ENCODE measurements around the gene TNS4.
"Not testable (repeated sequence)": the region's sequence is repeated elsewhere in the genome, so short reads cannot be mapped to it uniquely, and the experiment has no call there.

TNS4 gene, protein sequence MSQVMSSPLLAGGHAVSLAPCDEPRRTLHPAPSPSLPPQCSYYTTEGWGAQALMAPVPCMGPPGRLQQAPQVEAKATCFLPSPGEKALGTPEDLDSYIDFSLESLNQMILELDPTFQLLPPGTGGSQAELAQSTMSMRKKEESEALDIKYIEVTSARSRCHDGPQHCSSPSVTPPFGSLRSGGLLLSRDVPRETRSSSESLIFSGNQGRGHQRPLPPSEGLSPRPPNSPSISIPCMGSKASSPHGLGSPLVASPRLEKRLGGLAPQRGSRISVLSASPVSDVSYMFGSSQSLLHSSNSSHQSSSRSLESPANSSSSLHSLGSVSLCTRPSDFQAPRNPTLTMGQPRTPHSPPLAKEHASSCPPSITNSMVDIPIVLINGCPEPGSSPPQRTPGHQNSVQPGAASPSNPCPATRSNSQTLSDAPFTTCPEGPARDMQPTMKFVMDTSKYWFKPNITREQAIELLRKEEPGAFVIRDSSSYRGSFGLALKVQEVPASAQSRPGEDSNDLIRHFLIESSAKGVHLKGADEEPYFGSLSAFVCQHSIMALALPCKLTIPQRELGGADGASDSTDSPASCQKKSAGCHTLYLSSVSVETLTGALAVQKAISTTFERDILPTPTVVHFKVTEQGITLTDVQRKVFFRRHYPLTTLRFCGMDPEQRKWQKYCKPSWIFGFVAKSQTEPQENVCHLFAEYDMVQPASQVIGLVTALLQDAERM

DNA sequence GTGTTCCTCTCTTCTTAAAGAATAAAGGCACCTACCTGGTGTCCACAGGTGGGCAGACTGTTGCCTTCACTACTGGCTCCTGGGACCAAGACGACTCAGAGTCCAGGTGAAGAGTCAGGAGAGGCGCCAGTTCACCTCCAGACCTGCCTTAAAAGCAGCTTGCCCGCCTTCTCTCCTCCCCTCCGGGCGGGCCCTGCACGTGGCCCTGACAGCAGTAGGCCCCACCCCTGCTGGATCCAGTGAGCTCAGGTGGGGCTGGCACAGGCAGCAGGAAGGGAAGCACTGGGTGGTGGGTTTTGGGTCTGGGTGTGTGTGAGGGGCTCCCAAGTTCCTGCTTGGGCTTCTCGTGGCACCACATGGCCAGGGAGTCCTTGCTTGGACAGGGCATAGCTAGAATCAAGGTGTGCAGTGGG is at the start of gene TNS4:
TSS of gene TNS4 (minus strand) at position 125 of the 413 bp plus-strand sequence. CDS start 5,198 bp downstream, outside the sequence.
- no peak for FAIRE-seq

DNA sequence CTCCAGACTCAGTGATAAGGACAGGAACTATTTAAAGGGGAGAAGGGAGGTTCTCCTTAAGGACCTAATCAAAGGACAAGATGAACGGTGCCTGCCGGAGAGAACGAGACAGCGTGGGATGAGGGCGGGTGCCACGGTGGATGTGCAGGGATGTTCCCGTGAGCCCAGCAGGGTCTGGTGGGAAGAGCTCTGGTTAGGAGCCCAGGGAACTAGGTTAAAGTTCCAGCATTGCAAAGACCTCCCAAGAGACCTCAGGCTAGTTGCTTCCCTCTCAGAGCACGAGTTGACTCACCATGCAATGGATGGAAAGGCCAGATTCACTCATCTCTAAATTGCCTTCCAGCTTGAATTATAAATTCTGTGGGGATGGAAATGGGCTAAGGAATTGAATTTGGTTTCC is 49.2 kb upstream of the TNS4 start:
- no peak for FAIRE-seq

DNA sequence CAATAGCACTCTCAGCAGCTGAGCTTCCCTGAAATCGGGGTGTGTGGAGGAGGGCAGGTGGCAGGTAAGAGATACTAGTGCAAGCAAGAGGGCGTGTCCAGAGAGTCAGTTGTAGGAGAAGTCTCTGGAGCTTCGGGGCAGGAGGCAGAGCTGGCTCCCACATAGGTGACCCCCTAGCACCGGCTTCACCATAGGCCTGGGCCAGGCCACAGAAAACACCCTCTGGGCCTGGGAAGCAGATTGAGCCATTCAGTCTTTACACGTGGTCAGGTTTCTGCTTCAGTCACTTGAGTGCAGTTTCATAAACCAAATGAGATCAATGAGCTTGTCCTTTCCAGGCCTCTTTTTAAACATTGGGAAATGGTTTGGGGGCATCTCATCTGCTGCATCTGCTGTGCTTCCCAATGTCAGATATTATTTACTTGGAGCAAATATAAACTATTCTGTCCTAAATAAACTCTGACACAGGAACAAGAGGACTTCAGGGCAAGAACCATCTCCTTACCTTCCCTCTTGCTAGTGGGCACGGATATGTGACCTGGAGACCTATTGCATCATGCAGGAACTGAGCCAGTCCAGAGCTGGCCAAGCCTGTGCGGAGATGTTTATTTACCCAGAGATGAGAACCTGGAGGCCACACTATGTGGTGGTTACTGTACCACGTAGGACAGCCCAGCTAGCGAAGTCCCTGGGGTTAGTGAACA is 47.7 kb upstream of the TNS4 start:
- no peak for FAIRE-seq

DNA sequence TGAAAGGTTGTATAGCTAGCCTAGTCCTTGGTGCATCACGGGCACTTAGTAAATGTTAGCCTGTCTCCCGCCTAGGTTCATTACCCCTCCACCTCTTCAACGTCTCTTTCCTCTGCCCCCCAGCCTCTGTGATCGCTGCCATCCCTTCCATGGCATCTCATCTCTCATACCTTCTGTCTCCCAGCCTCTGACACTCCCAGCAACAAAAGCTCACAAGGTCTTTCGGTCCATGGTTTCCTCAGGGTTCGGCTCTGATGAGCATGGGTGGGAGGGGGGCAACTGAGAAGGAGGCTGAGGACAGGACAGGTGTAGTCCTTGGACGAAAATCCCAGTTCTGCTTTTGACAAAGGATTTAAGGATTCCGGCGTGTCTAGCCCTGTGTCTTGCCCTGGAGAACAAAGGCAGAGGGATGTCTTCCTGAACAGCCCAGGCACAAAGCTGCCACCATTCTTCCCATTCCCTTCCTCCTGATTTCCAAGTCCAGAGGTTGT is 47.1 kb upstream of the TNS4 start:
- FAIRE-seq: no peak

DNA sequence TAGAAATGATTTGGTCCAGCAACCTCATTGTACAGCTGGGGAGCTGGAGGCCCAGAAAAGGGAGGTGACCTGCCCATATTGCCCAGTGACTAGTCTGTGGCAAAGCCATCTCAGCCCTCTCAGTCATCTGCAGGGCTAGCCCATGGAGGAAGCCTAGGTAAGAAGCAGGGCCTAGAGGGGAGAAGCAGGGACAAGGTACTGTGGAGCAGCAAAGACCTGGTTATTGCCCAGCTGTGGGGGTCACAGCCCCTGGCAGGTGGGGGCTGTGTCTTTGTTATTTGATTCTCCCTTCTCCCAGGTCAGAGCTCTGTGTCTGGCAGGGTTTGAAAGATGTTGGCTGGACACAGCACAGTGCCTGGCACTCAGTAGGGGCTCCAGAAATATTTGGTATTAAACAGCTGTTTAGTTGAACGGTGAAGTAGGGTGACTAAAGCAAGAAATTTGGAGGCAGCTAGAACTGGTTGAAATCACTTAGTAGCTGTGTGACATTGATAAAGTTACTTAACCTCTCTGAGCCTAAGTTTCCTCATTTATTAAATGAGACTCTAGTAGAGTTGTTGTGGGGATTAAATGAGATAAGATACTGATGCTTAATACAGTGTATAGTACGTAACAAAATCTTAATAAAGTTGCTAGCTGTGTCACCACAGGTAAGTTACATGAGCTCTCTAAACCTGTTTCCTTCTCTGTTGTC is 46.5 kb upstream of the TNS4 start:
- no peak for FAIRE-seq

DNA sequence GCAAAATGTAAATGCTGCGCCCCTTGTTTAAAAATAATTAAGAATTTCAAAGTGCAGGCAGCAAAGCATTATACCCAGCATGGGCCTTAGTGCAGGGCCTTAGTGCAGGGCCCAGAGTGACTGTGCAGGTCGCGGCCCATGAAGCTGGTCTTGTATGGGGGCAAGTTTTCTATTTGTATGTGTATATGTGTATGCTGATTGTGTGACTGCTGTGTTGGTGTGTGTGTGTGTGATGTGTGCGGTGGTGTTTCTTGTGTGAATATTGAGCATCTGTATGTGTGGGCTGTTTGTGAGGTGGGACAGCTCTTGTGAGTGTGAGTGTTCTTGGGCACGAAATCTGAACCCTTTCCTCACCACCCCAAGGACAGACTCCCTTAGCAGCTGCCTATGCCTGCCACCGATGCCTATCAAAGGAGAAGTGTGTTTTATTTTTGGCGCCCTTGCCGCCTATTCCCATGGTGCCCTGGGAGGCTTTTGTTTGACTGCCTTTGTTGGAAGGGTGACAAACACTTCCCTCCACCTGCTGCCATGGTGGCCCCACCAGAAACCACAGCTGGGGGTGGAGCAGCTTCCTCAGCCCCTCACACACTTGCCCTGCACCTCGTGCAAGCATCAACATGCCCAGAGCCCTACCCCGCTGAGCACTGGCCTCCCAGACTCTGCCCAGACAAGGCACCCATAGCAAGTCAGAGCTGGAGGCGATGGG is 45.8 kb upstream of the TNS4 start:
- no peak for FAIRE-seq

DNA sequence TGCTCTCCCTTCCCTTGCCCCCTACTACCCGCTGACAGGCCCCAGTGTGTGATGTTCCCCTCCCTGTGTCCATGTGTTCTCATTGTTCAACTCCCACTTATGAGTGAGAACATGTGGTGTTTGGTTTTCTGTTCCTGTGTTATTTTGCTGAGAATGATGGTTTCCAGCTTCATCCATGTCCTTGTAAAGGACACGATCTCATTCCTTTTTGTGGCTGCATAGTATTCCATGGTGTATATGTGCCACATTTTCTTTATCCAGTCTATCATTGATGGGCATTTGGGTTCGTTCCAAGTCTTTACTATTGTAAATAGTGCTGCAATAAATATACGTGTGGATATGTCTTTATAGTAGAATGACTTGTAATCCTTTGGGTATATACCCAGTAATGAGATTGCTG is 45.1 kb upstream of the TNS4 start:
- not testable (repeated sequence) for FAIRE-seq

DNA sequence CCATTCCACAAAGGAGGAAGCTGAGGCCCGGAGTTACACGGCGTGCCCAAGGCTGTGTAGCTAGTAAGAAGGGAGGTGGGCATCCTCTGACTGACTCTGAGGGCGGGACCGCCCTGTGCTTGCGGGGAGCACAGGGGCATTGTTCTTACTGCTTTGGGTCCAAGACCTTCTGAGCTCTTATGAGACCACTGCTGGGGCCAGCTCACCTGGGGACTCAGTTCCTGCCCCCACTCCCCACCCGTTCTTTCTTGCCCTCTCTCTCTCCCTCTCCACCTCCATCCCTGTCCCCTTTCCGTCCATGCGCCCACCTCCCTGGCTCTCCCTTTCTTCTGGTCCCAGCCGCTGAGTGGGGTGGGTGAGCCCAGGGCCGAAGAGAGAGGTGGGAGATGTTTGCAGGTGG is 44.2 kb upstream of the TNS4 start:
- FAIRE-seq: no peak

DNA sequence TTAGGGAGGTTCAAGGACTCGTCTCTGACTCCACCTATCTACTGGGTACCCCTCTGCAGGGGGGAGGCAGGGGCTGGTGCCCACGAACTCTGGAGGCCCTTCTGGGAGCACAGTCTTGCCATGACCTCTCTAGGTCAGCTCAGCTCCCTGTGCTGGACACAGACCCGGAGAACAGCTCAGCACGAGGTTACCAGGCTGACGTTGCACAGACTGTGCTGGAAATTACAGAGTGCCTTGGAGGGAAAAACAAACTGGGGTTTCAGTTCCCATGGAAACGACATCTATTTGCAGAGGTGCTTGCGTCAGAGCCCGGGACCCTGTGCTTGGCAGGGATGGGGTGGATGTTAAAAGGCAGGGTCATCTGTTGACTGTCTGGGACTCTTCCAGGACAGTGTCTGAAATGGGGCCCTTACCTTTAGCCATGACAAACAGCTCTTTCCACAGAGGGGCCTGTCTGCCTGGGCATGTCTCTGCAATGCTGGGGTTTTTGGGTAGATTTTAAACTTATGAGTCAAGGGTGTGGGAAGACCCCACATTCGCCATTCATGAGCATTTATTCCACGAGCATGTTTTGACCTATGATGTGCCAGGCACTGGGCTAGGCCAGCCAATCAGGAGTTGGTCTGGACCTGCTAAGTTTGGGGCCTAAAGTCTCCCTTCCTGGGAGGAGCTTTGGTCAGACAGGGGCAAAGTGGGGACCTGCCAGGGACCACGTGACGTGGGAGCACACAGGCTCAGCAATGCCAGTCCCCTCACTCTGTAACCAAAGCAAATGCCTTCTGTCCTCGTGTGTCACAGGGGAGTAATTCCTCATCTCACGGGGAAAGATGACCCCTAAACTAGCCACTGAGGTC is 41.4 kb upstream of the TNS4 start:
- FAIRE-seq: no peak

DNA sequence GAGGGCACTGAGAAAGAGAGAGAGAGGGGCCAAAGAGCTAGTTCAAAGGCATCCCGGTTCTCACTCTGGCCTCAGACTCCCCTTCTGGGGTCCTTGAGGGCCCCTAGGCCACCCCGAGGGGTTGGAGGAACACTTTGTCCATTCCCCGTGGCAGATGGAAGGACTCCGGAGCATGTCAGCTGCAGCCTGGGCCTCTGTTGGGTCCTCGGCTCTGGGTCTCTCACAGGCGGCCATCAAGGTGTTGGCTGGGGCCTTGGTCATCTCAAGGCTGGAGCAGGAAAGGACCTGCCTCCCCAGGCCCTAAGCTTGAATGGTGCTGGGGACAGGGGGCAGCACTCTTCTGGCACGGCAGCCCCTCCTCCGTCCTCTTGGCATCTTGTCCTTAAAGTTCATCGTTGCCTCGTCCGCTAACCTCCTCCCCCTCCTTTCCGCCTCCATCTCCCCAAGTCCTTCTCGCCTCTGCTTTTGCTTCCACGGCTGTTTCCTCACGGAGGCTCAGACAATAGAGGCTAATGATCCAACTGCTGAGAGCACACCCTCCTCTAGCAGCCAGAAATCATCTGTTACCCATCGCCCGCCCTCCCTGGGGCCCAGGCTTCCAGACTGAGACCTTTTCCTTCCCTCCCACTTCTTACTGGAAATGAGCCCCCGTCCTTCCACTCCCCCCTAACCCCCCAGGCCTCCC is 40.6 kb upstream of the TNS4 start:
- no peak for FAIRE-seq

DNA sequence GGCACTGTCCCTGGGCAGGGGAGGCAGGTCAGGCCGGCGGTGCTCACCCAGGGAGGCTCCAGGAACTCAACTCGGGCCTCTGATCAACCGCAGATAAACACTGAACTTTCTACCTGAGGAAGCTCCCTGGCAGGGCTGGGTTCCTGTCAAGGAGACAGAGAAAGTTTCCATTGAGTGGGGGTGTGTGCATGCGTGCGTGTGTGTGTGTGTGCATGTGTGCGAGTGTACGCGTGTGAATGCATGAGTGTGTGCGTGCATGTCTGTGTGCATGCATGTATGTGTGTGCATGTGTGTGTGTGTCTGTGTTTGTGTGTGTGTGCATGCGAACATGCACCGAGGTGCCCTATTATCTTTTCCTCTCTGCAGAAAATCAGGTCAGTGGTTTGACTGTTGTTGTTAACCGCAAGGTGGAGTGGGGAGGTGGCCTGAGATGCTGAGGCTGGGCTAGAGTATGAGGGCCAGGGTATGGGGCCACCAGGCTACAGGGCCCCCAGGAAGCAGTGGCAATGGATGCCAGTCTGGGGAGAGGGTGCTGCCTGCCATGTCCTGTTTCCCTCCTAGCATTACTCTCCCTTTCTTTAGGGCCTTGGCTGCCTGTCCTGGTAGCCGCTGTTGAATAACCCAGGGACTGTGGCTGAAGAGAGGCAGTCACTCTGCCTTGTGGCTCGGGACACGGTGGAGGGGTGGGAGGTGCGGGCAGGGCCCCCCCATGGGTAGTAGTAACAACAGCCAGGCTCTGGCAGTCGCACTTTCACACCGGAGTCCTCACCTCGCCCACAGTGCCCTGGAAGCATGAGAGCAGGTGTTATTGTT is 39.8 kb upstream of the TNS4 start:
- no peak for FAIRE-seq

DNA sequence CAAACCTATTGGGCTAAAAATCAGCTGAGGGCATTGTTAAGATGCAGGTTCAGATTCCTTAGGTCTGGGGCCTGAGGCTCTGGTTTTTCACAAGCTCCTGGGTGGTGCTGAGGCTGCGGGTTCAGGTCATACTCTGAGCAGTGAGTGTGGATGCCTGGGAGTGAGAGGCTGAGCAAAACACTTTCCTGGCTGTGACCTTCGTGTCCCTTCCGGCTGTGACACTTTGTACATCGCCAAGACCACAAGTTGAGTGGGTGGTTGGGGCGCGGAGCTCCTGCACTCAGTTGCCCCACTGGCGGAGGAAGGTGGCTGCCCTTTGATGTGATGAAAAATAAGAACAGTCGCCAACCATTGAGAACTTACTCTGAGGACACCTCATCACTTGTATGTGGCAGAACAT is 39.0 kb upstream of the TNS4 start:
- FAIRE-seq: no peak

DNA sequence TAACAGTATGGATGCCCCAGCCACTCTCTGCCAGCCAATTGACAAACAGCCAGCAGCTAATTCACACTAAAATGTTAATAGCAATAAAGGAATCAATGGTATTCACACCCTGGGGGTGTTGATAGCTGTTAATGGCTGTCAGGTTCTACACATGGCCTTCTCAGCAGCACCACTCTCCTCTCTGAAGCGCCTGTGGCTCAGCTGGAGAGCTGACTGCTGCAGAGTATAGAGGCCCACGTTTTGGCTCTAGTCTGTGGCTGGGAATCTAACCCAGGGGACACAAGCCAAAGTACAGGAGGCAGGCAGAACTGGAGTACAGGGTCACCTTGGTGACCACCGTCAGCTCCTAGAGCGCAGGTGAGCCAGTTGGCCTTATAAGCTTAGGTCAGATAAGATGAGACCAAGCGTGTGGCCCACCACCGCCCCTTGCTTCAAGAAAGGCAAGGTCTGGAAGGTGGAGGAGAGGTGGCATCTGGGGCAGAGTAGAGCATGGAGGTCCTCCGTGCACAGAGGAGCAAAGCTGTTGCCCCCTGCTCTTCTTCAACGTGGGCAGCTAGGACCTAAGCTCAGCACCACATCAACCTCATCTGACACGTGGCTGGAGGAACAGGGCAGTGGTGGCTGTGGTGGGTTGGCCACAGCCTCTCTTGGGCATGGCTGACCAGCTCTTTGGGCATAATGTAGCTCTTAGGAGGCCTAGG is 38.4 kb upstream of the TNS4 start:
- no peak for FAIRE-seq

DNA sequence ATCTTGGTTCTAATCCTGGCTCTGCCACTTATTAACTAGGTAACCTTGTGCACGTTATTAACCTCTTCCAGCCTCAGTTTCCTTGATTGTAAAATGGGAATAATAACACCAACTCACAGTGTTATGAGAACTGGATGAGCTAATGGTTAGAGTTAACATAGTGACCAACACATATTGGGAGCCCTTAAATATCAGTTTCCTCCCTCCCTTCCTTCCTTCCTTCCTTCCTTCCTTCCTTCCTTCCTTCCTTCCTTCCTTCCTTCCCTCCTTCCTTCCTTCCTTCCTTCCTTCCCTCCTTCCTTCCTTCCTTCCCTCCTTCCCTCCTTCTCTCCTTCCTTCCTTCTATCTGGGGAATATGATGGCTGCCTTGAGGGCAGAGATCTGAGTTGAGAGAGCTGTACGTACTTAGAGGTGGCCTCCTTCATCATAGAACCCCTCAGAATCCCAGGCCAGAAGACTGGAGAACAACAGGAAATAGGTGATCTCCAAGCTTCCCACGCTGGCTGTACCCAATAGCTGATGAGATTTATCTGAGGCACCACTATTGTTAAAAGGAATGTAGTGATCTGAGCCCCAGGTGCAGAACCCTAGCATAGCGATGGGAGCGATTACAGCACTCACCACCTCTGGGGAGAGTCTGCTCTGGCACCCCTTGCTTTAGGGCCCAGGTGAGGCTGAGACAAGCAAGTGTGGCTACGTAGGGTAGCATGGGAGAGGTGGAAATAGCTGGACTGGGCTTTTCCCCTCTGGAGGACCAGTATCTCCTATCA is 37.7 kb upstream of the TNS4 start:
- FAIRE-seq: no peak

DNA sequence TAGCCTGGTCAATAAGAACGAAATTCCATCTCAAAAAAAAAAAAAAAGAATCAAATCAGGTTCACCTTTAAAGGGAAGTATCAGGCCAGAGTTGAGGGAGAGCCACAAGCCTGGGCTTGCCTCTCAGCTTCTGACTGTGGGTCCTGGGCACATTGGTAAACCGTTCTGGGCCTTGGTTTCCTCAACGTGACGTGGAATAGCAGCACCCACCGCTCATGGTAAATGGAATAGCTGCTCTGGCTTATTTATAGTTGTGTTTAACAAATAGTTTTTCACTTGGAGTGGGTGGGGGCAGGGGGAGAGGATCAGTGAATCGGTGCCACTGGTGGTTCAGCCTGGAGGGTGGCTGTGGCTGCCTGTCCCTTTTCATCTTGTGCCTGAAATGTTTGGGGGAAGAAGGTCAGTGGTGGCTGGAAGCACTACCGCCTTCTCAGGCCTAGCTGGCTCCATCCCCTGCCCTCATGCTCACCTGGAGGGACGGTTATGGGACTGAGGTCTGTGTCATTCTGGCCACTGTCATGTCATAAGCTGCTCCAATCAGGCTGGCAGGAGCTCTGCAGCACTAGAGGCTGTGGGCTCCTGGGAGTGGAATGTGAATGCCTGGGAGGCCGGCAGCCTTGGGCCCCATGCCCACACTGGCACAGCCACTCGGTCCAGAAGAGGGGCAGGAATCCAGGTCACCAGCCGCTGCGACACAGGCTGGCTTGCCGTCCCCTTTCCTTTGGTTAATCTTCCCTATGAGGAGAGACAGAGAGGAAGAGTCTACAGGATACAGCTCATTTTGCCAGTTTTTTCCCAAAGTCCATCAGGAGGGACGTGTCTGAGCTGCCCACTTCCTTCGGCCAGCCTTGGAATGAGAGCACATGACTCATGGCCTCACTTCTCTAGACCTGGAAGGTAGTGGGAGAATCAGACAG is 36.9 kb upstream of the TNS4 start:
- FAIRE-seq: no peak

DNA sequence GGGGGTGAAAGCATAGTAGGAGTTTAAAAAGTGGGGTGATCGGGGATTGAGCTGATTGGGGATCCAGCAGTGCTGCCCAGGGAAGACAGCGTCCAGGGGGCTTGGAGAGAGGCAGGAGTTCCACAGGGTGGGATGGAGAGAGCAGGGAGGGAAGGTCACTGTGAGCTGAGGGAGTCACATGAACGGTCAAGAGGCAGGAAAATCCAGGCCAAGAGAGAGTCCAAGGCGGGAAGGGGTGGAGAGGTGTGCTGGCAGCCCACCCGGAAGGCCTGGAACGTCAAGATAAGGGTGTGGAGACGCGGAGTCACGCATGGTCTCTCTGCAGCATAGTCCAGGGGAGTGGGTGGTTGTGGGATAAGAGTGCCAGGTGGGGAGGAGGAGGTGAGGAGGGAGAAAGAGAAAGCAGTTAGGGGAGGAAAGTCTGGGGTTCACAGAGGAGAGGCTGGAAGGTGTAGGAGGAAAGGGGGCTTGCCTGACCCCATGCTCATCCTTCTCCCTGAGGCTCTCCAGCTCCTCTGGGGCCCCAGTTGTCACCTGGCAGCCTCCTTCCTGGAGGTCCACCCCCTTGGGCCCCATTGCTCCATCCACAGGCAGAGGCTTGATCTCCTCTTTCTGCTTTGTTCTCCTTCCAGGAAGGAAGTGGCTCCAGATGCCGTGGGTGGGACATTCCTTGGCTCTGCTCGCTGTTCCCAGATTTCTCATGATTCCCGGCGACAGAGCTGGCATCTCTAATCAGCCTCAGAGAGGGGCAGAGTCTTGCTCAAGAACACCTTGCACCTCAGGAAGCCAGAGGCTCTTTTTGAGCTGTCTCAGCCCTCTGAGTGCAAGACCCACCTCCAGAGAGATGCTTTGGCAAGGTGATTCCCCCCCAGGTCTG is 35.1 kb upstream of the TNS4 start:
- FAIRE-seq: no peak
